Glomerular endothelial cell (primary cell): ENCODE results near the gene EBF3. TPM values are rescaled to one million over a fixed set of nuclear protein-coding genes. Genes with fewer than 3 reads are reported as not detected.

ENCODE experiments used
- DNase-seq: peaks from one replicate; pipeline ENCODE4 v3.0.0-alpha.2; 2011; ENCODE audit warnings: low read depth, low spot score; ENCODE audit errors: extremely low read depth
- total RNA-seq: library from RNA; depleted of rRNA; stranded (reverse); fragments of >200 nt; gene quantifications from 2 replicates; pipeline ENCODE4 v1.2.3, GENCODE V29; 2015

EBF3 gene
- total RNA-seq, 1 donor from 2014 or later = 2.0 TPM

DNA sequence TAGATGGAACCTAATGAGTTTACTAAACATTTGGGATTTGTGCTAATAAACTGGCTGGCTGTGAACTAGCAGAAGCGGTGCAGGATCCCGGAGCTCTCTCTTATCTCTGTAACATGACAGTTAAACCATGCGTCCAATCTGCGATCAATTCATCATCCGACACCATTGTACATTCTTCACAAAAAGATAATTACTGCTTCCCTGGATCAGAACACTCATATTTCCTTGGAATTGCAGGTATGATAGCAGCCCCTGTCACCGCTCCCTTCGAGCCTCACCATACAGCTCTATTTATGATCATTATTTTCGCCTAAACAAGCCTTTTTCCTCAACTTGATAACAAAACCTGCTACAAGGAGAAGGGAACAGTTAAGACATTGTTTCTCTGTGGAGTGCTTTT, 18.5 kb downstream of the EBF3 start:
- no peak for DNase-seq

DNA sequence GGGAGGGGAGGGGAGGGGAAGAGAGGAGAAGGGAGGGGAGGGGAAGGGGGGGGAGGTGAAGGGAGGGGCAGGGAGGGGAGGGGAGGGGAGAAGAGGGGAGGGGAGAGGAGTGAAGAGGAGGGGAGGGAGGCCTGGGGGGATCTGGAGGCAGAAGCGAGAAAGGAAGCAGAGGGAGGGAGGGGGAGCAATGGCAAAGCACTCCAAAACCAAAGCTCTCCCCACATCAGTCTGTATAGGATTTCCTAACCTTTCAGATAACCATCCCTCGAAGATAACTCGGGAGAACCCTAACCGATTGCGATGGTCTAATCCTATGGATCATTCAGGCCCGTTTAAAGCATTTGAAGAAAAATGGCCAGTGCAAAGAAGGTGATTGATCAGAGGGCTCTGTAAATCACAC, 19.0 kb downstream of the EBF3 start:
- DNase-seq = no peak

DNA sequence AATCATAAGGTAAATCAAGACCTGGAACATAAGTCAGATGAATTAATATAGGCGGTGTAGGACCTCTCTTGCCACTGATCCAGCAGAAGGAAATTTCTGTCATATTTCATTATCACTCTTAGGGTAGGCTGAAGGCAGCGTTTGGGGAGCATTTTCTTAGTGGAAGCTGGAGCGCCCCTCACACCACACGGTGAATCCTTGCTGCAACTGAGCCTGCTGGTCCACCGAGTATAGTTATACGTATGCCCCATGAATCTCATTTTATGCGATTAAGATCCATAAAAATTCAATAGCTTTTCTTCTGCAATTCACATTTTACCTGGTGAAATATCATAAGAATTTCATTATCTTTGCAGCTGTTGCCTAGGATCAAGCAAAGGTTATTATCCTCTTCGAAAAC, 19.6 kb downstream of the EBF3 start:
- DNase-seq = no peak

DNA sequence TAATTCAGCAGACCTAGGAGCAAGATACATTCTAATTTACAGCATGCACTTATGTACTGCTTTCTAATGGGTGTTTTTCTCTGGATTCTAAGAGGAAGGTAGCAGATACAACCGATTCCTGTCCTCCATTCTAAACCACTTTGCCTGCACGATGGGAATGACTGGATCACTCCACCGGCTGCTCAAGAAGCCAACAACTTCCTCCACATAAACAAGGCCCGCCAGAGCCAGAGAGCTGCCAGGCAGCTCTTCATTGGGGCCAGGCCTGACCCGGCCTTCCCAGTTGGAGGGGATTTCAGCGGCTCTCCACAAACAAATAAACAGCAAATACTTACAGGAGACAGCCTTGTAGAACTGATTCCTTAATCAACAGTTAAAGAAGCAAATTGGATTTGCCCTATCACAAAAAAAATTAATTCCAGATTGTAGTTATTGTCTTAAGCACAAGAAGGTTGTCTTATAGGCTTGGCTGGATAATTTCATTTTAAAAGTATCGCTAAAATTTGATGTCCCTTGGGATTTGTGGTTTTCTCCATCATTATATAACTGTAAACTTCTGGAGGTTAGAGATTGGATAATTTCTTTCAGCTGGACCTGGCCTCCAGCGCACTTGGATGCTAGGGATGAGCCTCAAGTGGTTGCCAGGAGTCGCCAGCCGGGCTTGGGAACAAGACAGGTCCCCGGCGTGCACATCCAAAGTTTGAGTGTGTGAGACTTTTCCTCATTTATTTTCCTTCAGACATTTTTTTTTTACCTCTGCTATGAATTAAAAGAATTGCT, 20.9 kb downstream of the EBF3 start:
- no peak for DNase-seq

DNA sequence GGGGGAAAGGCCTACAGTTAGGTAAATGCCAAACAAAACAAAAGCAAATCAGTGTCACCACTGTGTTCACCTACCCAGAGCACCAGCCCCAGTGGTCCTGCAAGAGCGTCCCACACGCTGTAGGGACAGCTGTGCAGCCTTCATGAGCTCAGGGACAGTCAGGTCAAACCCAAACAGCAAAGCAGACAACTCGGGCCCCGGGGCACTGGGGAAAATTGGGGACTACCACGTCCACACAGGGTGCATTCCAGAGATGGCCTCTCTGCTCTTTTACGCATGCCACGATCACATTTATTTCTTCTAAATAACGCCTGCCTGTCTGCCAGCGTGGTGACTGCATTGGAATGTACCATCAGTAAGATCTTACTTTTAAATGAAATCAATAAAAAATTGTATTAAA, 21.7 kb downstream of the EBF3 start:
- no peak for DNase-seq

DNA sequence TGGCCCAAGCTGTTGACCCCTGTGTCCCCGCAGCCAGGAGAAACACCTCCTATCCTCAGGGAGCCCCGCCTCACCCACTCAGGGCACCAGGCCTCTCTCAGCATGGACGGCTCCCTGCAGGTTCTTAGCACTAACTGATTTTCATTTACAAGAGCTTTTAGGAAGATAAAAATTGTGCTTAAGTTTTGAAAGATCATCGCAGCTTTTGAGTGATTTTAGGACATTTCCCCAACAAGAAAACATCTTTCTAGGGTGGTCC, 22.1 kb downstream of the EBF3 start:
- DNase-seq = no peak

DNA sequence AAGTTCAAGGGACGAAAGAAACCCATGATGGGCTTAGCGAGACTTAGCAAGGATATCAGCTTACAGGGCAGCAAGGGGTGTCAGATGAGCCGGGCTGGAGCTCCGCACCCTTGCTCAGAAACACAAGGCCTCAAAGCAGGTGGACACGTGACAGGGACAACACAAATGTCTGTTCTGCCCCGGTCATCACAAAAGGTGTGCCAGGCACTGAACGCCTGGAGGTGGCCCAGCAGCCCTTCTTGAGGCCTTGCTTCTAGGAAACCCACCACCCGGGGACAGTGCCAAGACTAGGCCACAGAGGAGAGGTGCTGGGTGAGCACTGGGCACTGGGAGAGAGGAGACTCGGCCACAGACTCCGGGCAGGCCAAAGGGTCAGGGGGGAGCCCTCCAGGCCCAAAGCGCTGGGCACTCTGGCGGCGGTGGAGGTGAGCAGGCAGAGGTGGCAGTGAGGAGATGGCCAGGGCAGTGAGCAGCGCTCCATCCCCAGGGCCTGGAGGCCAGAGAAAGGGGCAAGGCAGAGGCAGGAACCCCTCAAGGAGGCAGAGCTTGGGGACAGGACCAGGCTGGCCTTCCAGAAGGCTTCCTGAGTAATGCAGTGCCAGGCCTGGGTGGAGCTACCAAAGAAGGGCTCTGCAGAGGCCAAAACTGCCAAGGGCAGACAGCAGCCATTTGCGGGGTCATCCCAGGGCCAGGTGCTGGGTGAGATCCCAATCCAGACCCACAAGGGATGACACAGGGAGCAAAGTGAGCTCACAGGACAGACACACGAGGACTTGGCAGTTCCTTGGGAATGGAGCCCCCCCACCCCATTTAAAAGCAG, 22.7 kb downstream of the EBF3 start:
- DNase-seq = no peak

DNA sequence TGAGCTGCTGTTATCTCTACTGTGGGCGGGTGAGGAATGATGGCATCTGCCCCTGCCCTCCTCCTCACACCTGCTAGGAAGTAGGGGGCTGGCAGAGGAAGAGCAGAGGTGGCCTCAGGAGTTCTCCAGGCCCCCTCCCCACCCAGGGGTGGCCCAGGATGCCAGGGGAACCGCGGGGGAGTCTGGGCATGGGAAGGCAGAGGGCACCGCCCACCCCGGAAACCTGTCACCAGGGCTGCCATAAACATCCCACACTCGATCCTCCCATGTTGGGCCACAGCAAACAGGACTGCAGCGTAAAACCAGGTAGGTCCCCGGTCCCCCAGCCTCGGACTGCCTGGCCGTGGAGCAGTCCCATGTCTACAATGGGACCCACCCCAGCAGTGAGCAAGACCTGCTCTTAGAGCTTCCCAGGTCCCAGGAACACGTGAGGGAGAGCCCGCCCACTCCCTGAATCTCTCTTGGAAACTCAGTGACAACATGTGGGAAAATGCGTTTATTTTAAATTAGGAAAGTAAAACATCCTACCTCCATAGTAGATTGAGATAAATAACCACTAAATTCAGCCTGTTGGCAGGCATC, 23.4 kb downstream of the EBF3 start:
- no peak for DNase-seq

DNA sequence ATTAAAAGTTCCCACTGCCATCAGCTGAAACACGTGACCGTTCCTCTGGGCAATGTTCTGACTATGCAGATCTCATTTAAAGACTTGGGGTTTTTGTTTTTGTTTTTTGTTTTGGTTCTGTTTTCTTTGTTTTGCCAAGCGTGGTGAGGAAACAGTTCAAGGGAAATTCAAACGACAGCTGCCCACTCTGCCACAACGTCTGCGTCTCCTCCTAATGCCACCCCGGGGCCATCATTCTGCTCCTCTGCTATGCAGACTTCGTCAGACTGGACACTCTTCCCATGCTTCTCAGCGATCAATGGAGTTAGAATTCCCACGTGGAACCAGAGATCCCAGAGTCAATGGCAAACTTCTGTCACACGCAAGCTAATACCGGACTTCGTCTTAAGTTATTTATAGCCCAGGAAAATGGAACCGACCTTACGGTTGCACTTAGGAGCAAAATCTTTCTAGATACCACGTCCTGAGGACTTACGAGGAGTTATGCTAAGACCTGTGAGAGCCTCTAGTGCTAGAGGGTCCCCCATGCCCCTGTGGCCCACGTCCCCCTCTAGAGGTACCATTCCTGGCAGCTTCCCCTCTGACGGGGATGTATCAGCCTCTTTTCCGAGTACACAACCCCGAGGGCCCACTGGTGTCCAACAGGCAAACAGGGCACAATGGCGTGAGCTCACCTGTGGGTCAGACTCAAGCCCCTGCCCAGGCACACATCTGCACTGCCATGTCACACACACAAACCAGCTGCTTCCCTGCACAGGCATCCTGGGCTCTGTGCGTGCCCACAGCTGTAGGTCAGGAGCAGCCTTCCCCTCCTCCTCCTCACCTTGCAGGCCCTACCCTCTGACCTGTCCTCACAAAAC, 24.4 kb downstream of the EBF3 start:
- DNase-seq = no peak

DNA sequence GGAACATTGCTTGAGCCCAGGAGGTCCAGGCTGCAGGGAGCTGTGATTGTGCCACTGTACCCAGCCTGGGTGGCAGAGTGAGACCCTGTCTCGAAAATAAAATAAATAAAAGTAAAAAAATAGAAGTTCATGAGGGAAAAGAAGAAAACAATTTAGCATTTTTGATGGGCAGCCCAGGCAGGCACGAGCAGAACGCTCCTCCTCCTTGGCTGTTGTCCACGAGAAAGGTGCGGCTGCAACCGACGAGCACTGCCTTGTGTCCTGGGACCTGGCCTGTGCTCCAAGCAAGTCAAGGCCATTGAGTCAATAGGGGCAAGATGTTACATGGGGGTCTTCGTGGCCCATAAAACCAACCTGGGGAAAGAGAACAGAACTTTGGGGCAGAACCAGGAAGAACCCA, 25.6 kb downstream of the EBF3 start:
- DNase-seq = no peak

DNA sequence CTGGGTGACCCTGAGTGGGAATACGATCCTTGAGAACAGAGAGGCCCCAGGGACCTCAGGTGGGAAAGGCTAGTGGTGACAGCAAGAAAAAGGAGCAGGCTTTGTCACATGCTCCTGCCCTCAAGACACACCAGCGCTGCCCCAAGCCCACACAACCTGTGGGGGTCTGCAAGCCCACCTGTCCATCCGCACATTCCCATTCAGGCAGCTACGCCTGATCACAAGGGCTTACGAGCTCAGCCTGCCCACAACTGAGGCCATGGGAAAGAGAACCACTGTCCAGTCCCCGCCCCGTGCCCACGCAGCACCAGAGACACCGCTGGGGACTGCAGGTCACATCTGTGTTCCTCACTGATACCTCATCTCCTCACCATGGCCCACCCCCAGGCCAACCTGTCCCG, 26.7 kb downstream of the EBF3 start:
- no peak for DNase-seq

DNA sequence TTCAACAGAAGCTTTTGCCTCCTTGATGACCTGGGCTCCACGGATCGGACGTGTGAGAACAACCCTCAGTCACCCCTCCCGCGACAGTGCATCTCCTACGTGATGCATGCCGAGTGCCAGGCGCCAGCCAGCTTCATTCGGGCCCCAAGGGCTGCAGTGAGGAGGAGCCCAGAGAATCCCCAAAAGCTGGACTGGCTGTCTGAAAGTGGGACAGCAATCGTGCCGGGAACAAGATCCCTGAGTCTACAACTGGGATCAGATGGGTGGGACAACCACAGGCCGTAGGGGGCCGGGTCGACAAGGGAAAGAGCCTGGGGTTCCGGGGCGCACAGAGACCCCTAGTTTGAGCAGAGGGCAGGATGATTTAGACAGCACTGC, 27.2 kb downstream of the EBF3 start:
- DNase-seq = no peak

DNA sequence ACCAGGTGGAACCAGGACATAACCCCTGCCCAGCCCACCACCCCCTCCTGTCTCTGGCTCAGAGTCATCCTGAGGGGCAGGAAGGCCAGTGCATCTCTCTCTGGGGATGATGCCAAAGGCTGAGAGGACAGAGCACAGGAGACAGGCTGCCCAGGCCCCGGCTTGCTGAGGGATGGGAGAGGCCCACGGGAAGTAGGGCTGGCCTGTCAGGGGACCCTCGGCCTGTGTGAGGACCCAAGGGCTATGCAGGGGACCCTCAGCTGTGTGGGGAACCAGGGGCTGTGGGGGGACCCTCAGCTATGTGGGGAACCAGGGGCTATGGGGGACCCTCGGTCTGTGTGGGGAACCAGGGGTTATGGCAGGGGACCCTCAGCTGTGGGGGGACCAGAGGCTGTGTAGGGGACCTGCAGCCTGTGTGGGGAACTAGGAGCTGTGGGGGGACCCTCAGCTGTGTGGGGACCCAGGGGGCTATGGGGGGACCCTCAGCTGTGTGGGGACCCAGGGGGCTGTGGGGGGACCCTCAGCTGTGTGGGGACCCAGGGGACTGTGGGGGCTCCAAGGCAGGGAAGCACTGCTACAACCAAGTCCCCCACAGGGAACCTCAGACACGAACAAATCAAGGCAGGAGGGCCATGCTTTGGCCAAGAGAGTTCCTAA, 27.7 kb downstream of the EBF3 start:
- no peak for DNase-seq

DNA sequence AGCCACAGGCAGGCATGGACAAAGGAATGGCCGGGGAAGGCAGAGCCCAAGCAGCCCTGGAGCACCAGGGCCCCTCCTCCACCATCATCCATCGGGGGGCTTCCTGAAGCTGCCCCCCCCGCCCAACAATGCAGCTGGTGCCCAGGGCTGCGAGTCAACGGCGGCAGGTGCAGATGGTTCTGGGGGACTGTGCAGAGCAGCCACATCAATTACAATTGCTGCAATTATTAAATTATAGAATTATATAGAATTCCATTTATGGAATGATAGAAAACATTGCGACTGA, 28.3 kb downstream of the EBF3 start:
- no peak for DNase-seq

DNA sequence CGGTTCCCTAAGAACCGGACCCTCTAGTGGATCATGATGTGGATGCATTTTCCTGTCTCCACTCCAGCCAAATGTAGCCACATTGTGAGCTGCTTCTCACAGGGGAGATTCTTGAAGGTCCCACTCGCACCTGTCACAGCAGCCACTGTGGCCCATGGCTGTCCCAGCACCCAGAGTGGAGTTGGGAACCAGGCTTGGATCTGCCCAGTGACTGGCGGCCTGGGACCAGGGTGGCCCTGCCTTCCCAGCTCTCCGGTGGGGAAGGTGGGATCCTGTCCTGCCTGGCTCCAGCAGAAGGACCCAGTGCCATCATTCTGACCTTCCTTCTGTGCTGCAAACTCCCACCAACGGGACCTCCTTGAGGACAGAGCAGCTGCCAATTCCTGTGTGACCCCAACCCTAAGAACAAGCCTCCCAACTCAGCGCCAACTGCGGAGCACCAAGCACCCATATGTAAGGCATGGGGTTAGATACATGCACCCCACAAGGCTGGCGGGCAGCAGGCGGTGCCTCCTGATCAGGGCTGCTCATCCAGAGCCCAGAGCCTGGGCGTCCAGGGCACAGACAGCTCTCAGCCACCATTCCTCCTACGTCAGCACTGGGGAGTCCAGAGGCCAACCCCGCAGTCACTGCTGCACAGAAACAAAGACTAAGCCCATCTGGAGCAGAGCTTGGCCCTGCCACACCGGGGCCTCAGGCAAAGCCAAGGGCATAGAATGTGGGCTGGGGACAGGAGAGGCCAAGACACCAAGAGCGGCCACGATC, 28.8 kb downstream of the EBF3 start:
- no peak for DNase-seq

DNA sequence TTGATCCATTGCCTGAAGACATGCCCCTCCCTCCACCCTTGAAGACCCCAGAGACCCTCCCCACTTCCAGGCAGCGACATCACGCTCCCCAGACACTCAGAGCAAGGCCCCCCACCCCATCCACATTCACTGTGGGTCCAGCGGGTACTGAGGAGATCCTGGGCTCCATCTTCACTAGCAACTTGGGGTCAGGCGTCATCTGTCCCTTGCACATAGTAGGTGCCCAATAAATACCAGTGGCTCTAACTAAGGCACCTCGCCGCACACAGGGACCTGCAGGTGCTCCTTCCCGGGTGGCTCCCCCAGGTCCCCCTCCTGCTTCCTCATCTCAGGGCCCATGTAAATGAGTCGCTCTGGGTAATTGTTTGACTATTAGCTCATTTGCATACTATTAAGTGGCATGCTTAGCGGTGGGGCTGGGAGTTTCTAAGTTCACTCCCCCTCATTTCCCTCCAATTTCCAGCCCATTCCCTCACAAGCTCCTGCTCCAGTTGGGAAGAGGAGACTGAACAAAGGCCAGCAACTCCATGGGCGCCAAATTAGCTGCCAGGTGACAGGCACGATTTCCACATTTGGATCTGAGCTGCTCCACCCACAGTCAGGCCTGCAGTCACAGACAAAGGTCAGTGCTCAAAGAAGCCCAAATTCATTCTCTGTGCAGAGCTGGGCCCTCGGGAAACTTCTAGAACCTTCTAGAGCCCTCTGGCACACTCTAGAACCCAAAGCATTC, 29.7 kb downstream of the EBF3 start:
- DNase-seq = no peak

DNA sequence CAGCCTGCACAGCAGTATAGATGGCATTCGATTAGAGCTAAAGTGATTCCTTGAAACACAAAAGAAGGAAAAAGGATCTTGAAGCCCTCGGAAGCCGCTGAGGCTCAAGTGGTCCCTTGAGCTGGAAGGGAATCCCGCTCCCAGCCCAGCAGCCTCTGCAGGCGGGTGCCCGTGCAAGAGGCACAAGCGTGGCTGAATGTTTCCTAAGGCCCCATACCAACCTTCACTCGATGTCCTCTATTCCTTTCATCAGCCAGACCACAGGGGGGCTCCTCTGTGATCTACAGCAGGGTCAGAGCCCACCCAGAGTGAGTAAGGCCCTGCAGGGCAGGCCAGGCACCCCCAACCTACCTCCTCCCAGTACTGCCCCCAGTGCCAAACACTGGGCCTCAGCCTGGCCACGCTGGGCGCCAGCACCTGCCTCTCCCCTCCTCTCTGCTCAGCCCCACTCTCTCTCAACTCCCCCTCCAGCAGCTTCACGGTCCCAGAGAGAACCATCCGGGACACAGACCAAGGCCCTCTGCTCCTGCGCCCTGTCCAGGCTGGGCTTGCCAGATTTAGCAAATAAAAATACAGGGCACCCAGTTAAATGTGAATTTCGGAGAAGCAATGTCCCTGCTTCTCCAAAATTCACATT, 30.5 kb downstream of the EBF3 start:
- DNase-seq = no peak

DNA sequence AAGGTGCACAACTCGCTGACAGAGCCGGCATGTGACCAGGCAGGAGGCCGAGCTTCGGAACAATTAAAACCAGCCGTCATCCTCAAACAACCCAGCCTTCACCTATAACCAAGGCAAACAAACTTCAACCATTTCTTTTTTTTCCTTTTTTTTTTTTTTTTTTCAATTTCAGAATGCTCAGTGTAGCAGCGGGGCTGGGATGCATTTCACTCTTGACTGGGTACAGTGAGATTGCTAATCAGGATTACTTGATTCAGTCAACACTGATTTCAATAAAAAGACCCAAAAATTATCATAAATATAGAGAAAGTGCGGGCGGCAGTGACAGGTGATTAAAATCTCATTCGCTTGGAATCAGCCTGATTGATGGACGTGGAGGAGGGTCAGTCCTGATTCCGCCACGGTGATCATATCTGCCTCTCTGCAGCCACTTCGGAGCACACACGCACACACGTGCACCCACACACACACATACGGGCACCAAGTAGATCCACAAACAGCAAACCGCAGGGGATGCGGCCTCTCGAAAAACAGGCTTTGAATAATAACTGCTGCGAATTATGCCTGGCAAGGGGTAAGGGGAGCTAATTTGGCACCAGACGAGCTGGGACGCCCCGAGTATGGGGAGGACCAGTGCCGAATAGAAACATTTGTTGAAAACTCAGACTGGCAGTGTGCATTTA, 31.2 kb downstream of the EBF3 start:
- DNase-seq = no peak

DNA sequence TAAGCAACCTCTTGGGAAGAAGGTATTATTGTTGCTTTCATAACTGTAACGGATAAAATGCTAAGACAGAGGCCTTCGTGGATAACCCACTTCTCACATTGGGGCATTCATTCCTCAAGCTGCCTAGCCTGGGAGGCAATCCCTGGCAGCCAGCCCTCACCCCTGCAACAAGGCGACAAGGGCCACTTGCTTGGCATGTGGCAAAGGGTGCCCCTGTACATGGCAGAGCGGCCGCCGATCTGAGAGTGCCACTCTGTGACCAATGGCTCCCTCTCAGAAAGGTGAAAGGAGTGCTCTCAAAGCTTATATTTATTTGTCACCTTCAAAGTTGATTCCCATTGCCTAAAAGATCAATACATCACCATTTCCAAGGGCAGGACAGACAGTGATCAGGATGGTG, 31.9 kb downstream of the EBF3 start:
- no peak for DNase-seq
